A673 (cell line): Measurements from ENCODE around the gene MTF1. TPM values are rescaled to one million over a fixed set of nuclear protein-coding genes. Genes with fewer than 3 reads are reported as not detected.
"Not testable (repeated sequence)": the region's sequence is repeated elsewhere in the genome, so short reads cannot be mapped to it uniquely, and the experiment has no call there.

Experiments
- BruUV-seq: library from RNA; stranded (reverse); fragments of 400-500 nt; replicated peaks from 2 replicates; lab custom pipeline; 2021; lab: Mats Ljungman, UMichigan
- CTCF ChIA-PET: fragments of 300-600 bp; sonication (Branson Sonifier 250); formaldehyde crosslinking; loops from one replicate; lab custom pipeline; 2022; ENCODE audit warnings: antibody characterized with exemption; lab: Charles Lee
- POLR2A ChIA-PET: fragments of 300-600 bp; sonication (Branson Sonifier 250); formaldehyde crosslinking; loops from one replicate; lab custom pipeline; 2022; ENCODE audit warnings: antibody characterized with exemption; ENCODE audit not compliant: low non-redundant PET; lab: Charles Lee
- DNase-seq: peaks from one replicate; pipeline ENCODE4 v3.0.0-alpha.2; 2015; ENCODE audit warnings: low spot score
- H3K27ac ChIP-seq: fragments of 200-600 bp; sonication (generic); 2 replicates; pipeline ENCODE4 v1.5.1; 2016; ENCODE audit warnings: mixed run types, low read depth, mild to moderate bottlenecking, mixed read lengths, antibody characterized with exemption, low read length; ENCODE audit not compliant: poor library complexity, severe bottlenecking
- H3K27me3 ChIP-seq: fragments of 200-600 bp; sonication (generic); replicated peaks from 2 replicates; pipeline ENCODE4 v1.6.1; 2017; ENCODE audit warnings: mixed run types, low read depth, mild to moderate bottlenecking, mixed read lengths, antibody characterized with exemption, low read length; ENCODE audit not compliant: insufficient read depth, poor library complexity
- H3K36me3 ChIP-seq: fragments of 200-600 bp; sonication (generic); 2 replicates; pipeline ENCODE4 v1.6.1; 2016; ENCODE audit warnings: mixed run types, mild to moderate bottlenecking, mixed read lengths, antibody characterized with exemption, low read length; ENCODE audit not compliant: insufficient read depth, poor library complexity, severe bottlenecking
- H3K4me1 ChIP-seq: fragments of 200-600 bp; sonication (generic); 2 replicates; pipeline ENCODE4 v1.6.1; 2017; ENCODE audit warnings: mixed run types, mild to moderate bottlenecking, mixed read lengths, antibody characterized with exemption, low read length; ENCODE audit not compliant: insufficient read depth, poor library complexity, severe bottlenecking
- H3K4me3 ChIP-seq: fragments of 200-600 bp; sonication (generic); 2 replicates; pipeline ENCODE4 v1.5.1; 2016; ENCODE audit warnings: low read depth, mixed run types, mild to moderate bottlenecking, mixed read lengths, low read length; ENCODE audit not compliant: poor library complexity, severe bottlenecking
- H3K9me3 ChIP-seq: fragments of 200-600 bp; sonication (generic); 2 replicates; pipeline ENCODE4 v1.6.1; 2016; ENCODE audit warnings: mixed run types, low read depth, mild to moderate bottlenecking, mixed read lengths, antibody characterized with exemption, low read length; ENCODE audit not compliant: poor library complexity, severe bottlenecking
- EZH2 ChIP-seq: fragments of 200-600 bp; sonication (generic); IDR thresholded peaks from 2 replicates; pipeline ENCODE4 v1.6.1; 2017; ENCODE audit warnings: borderline replicate concordance, low read depth, mild to moderate bottlenecking, mixed read lengths, antibody characterized with exemption, low read length; ENCODE audit not compliant: poor library complexity, severe bottlenecking
- intact Hi-C: fragments of 100-400 bp; cut with micrococcal nuclease; formaldehyde crosslinking; loops from one replicate; pipeline ENCODE4 v1.10.0; 2022; ENCODE audit not compliant: unreplicated experiment
- total RNA-seq: library from RNA; stranded (reverse); gene quantifications from 2 replicates; pipeline ENCODE4 v1.2.3, GENCODE V29; 2021
- TF ChIP-seq, protein P1 (sequence below): fragments of 300-800, 200-600 bp; sonication (generic); conservative IDR thresholded peaks from 2 replicates; pipeline ENCODE4 v1.5.1; 2017; ENCODE audit warnings: low read depth, mild to moderate bottlenecking, antibody characterized with exemption, low read length, moderate library complexity, mixed read lengths

The MTF1 gene
- total RNA-seq, 1 experiment from 2014 or later, result 19.8 TPM

DNA sequence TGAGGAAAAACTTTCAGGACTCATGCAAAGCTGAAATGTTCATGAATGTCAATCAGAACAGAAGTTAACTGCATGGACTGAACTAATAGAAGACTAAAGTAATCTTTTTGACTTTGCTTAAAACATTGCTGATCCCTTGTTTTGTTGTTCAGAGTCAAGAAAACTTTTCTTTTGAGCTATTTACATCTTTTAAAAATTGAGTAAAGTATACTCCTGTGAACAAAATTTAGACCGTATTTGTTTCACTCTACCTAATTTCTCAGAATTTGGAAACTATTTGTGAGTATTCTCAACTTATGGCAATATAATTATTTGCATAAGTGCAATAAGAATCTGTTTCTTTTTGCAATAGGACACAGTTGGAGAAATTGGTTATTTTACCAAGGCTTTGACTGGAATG lies 46.3 kb upstream of the MTF1 start:
- DNase-seq, result no peak
- Histone ChIP-seq H3K27ac (no peak overlapping the region), H3K4me3 (no peak overlapping the region), H3K4me1 (no peaks in the 10 kb centered on the region), H3K36me3 (no peaks in the 10 kb centered on the region), H3K27me3 (no peaks in the 10 kb centered on the region), H3K9me3 (no peaks in the 10 kb centered on the region)
- ChIA-PET POLR2A (no interaction called here), CTCF (no interaction called here)
- intact Hi-C loops, result no loop called here
- no peak for TF ChIP-seq EZH2
- TF ChIP-seq, protein P1, sequence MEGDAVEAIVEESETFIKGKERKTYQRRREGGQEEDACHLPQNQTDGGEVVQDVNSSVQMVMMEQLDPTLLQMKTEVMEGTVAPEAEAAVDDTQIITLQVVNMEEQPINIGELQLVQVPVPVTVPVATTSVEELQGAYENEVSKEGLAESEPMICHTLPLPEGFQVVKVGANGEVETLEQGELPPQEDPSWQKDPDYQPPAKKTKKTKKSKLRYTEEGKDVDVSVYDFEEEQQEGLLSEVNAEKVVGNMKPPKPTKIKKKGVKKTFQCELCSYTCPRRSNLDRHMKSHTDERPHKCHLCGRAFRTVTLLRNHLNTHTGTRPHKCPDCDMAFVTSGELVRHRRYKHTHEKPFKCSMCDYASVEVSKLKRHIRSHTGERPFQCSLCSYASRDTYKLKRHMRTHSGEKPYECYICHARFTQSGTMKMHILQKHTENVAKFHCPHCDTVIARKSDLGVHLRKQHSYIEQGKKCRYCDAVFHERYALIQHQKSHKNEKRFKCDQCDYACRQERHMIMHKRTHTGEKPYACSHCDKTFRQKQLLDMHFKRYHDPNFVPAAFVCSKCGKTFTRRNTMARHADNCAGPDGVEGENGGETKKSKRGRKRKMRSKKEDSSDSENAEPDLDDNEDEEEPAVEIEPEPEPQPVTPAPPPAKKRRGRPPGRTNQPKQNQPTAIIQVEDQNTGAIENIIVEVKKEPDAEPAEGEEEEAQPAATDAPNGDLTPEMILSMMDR, result no peak
- no TSS peak for BruUV-seq

DNA sequence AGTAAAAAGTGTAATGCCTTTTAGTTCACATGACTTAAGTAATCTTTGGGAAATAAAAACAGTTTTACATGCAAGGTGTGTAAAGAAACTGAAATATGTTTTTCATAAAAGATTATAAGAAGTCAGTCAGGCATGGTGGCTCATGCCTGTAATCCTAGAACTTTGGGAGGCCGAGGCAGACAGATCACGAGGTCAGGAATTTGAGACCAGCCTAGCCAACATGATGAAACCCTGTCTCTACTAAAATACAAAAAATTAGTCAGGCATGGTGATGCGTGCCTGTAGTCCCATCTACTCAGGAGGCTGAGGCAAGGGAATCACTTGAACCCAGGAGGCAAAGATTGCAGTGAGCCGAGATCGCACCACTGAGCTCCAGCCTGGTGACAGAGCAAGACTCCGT lies 44.5 kb upstream of the MTF1 start:
- H3K36me3 ChIP-seq, H3K4me1 ChIP-seq, H3K9me3 ChIP-seq, H3K27me3 ChIP-seq, BruUV-seq, DNase-seq, H3K27ac ChIP-seq, CTCF ChIA-PET, intact Hi-C loops, POLR2A ChIA-PET, H3K4me3 ChIP-seq: not testable (repeated sequence)

DNA sequence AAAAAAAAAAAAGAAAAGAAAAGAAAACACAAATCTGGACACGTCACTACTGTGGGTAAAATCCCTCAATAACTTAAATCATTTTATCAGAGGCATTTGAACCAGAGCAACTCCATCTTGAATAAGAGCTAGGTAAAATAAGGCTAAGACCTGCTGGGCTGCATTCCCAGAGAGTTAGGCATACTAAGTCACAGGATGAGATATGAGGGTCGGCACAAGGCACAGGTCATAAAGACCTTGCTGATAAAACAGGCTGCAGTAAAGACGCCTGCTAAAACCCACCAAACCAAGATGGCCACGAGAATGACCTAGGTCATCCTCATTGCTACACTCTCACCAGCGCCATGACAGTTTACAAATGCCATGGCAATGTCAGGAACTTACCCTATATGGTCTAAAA lies 43.6 kb upstream of the MTF1 start:
- POLR2A ChIA-PET, result no interaction called here
- H3K27me3 ChIP-seq, result no peaks in the 10 kb centered on the region
- no peak for DNase-seq
- H3K4me1 ChIP-seq, result no peaks in the 10 kb centered on the region
- CTCF ChIA-PET, result no interaction called here
- intact Hi-C loops, result no loop called here
- H3K36me3 ChIP-seq, result no peaks in the 10 kb centered on the region
- no TSS peak for BruUV-seq
- no peaks in the 10 kb centered on the region for H3K9me3 ChIP-seq
- H3K27ac ChIP-seq, result no peak overlapping the region
- H3K4me3 ChIP-seq, result no peak overlapping the region
- no peak for TF ChIP-seq EZH2
- TF ChIP-seq, protein P1, result no peak

DNA sequence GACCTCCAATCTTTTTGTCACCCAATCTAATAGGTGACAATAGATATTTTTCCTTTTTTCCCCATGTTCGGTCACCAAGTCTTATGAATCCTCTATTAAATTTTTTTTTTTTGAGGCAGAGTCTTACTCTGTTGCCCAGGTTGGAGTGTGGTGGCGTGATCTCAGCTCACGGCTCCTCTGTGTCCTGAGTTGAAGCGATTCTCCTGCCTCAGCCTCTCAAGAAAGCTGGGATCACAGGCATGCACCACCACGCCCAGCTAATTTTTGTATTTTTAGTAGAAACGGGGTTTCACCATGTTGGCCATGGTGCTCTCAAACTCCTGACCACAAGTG lies 42.5 kb upstream of the MTF1 start:
- H3K27ac ChIP-seq, result no peak overlapping the region
- H3K4me1 ChIP-seq, result no peaks in the 10 kb centered on the region
- ChIA-PET CTCF (no interaction called here), POLR2A (no interaction called here)
- no peak overlapping the region for H3K4me3 ChIP-seq
- no peaks in the 10 kb centered on the region for H3K9me3 ChIP-seq
- H3K36me3 ChIP-seq, result no peaks in the 10 kb centered on the region
- TF ChIP-seq, protein P1, result no peak
- TF ChIP-seq EZH2, result no peak
- no peak for DNase-seq
- BruUV-seq, result no TSS peak
- no peaks in the 10 kb centered on the region for H3K27me3 ChIP-seq
- intact Hi-C loops, result no loop called here
